ENCODE results near the gene RAB12.
"Not testable (repeated sequence)": the region's sequence is repeated elsewhere in the genome, so short reads cannot be mapped to it uniquely, and the experiment has no call there.

The RAB12 gene

GRCh38 chr18:8643326-8643878, 34.2 kb downstream of the RAB12 start:
- FAIRE-seq, result no peak
- DNase-seq (ENCODE audit: low spot score), result no peak

GRCh38 chr18:8647359-8647758, 38.1 kb downstream of the RAB12 start:
- not testable (repeated sequence) for FAIRE-seq; DNase-seq (ENCODE audit: low spot score)

- FAIRE-seq; DNase-seq (ENCODE audit: low spot score): not testable (repeated sequence)
Observed at GRCh38 chr18:8651478-8652261, 42.4 kb downstream of the RAB12 start.

GRCh38 chr18:8654503-8655451, 45.5 kb downstream of the RAB12 start:
- FAIRE-seq (no peak), DNase-seq (ENCODE audit: low spot score) (peak; percentile 54)

- FAIRE-seq, result no peak
- no peak for DNase-seq (ENCODE audit: low spot score)
Observed at GRCh38 chr18:8656232-8656631, 47.0 kb downstream of the RAB12 start.

GRCh38 chr18:8657050-8657820, 48.0 kb downstream of the RAB12 start:
- no peak for DNase-seq (ENCODE audit: low spot score)
- FAIRE-seq, result peak; percentile 84

GRCh38 chr18:8657873-8658470, 48.7 kb downstream of the RAB12 start:
- DNase-seq (ENCODE audit: low spot score) (peak; percentile 89), FAIRE-seq (peak; percentile 80)

GRCh38 chr18:8658858-8659485, 49.7 kb downstream of the RAB12 start:
- DNase-seq (ENCODE audit: low spot score) (peak; percentile 49), FAIRE-seq (no peak)

- no peak for FAIRE-seq
- no peak for DNase-seq (ENCODE audit: low spot score)
Observed at GRCh38 chr18:8659609-8660242, 50.5 kb downstream of the RAB12 start.

GRCh38 chr18:8660316-8660715, 51.1 kb downstream of the RAB12 start:
- DNase-seq (ENCODE audit: low spot score) (no peak), FAIRE-seq (no peak)

GRCh38 chr18:8661754-8662559, 52.7 kb downstream of the RAB12 start:
- peak; percentile 62 for DNase-seq (ENCODE audit: low spot score)
- FAIRE-seq, result peak; percentile 42

- DNase-seq (ENCODE audit: low spot score), result no peak
- no peak for FAIRE-seq
Observed at GRCh38 chr18:8662560-8663255, 53.5 kb downstream of the RAB12 start.

GRCh38 chr18:8667846-8668245, 58.6 kb downstream of the RAB12 start:
- FAIRE-seq (no peak), DNase-seq (ENCODE audit: low spot score) (no peak)

- DNase-seq (ENCODE audit: low spot score), result no peak
- peak; percentile 23 for FAIRE-seq
Observed at GRCh38 chr18:8668381-8668780, 59.1 kb downstream of the RAB12 start.

GRCh38 chr18:8669571-8669970, 60.3 kb downstream of the RAB12 start:
- no peak for FAIRE-seq

GRCh38 chr18:8673256-8674209, 64.3 kb downstream of the RAB12 start:
- DNase-seq (ENCODE audit: low spot score) (peak; percentile 45), FAIRE-seq (no peak)

More at GRCh38 chr18:8669571-8669970, 60.3 kb downstream of the RAB12 start:
- no peak for DNase-seq (ENCODE audit: low spot score)

- FAIRE-seq (no peak), DNase-seq (ENCODE audit: low spot score) (no peak)
Observed at GRCh38 chr18:8675057-8675456, 65.8 kb downstream of the RAB12 start.

Measured in urothelium cell line (cell line).